H9 (cell line): ENCODE data around the gene BDH1. TPM values are rescaled to one million over a fixed set of nuclear protein-coding genes. Genes with fewer than 3 reads are reported as not detected.
A peak's percentile ranks its signal among the peaks of the same experiment; 100 is the strongest.

Source experiments
- DNase-seq: peaks from one replicate; pipeline ENCODE4 v3.0.0-alpha.2; 2017
- H2AFZ ChIP-seq: one replicate; pipeline ENCODE4 v1.6.1; 2013; ENCODE audit warnings: mild to moderate bottlenecking, low read length, control low read depth, moderate library complexity
- H2AK5ac ChIP-seq: 2 replicates; pipeline ENCODE4 v1.6.1; 2013; ENCODE audit warnings: low read length, control low read depth, mixed read lengths; ENCODE audit not compliant: insufficient read length
- H2BK120ac ChIP-seq: one replicate; pipeline ENCODE4 v1.6.1; 2013; ENCODE audit warnings: low read depth, mild to moderate bottlenecking, low read length, control low read depth, inconsistent platforms; ENCODE audit not compliant: poor library complexity, severe bottlenecking
- H2BK12ac ChIP-seq: 2 replicates; pipeline ENCODE4 v1.6.1; 2013; ENCODE audit warnings: low read length, control low read depth, mixed read lengths, low read depth; ENCODE audit not compliant: insufficient read length
- H2BK15ac ChIP-seq: 2 replicates; pipeline ENCODE4 v1.6.1; 2013; ENCODE audit warnings: low read depth, low read length, control low read depth
- H2BK20ac ChIP-seq: one replicate; pipeline ENCODE4 v1.6.1; 2013; ENCODE audit warnings: low read depth, mild to moderate bottlenecking, low read length, control low read depth, inconsistent platforms; ENCODE audit not compliant: poor library complexity, severe bottlenecking
- H2BK5ac ChIP-seq: 2 replicates; pipeline ENCODE4 v1.6.1; 2013; ENCODE audit warnings: low read length, control low read depth, mixed read lengths; ENCODE audit not compliant: insufficient read length
- H3K14ac ChIP-seq: 2 replicates; pipeline ENCODE4 v1.6.1; 2013; ENCODE audit warnings: low read length, control low read depth; ENCODE audit not compliant: insufficient read depth
- H3K18ac ChIP-seq: 2 replicates; pipeline ENCODE4 v1.6.1; 2013; ENCODE audit warnings: low read depth, mild to moderate bottlenecking, mixed read lengths, low read length, control low read depth; ENCODE audit not compliant: insufficient read length
- H3K23ac ChIP-seq: 2 replicates; pipeline ENCODE4 v1.6.1; 2013; ENCODE audit warnings: low read length, control low read depth, mixed read lengths, low read depth; ENCODE audit not compliant: insufficient read length
- H3K23me2 ChIP-seq: 2 replicates; pipeline ENCODE4 v1.6.1; 2013; ENCODE audit warnings: low read depth, mild to moderate bottlenecking, mixed read lengths, low read length, control low read depth; ENCODE audit not compliant: insufficient read length, poor library complexity, severe bottlenecking
- H3K27ac ChIP-seq: 2 replicates; pipeline ENCODE4 v1.5.1; 2013; ENCODE audit warnings: low read length, control low read depth, mixed read lengths, low read depth; ENCODE audit not compliant: insufficient read length
- H3K27me3 ChIP-seq: 2 replicates; pipeline ENCODE4 v1.6.1; 2013; ENCODE audit warnings: low read length, control low read depth, inconsistent platforms; ENCODE audit not compliant: insufficient read depth
- H3K4ac ChIP-seq: 2 replicates; pipeline ENCODE4 v1.6.1; 2013; ENCODE audit warnings: low read depth, mild to moderate bottlenecking, control low read depth, inconsistent platforms, low read length, moderate library complexity
- H3K4me1 ChIP-seq: 2 replicates; pipeline ENCODE4 v1.6.1; 2013; ENCODE audit warnings: low read length, control low read depth, inconsistent platforms; ENCODE audit not compliant: insufficient read depth
- H3K4me2 ChIP-seq: 2 replicates; pipeline ENCODE4 v1.6.1; 2013; ENCODE audit warnings: low read length, control low read depth, mixed read lengths; ENCODE audit not compliant: insufficient read length, insufficient read depth
- H3K56ac ChIP-seq: 2 replicates; pipeline ENCODE4 v1.6.1; 2013; ENCODE audit warnings: low read depth, mild to moderate bottlenecking, mixed read lengths, low read length, control low read depth; ENCODE audit not compliant: insufficient read length
- H3K79me1 ChIP-seq: 2 replicates; pipeline ENCODE4 v1.6.1; 2013; ENCODE audit warnings: low read depth, mild to moderate bottlenecking, moderate library complexity, low read length, control low read depth, inconsistent platforms; ENCODE audit not compliant: insufficient read depth, poor library complexity, severe bottlenecking
- H3K79me2 ChIP-seq: 2 replicates; pipeline ENCODE4 v1.6.1; 2013; ENCODE audit warnings: low read length, control low read depth, inconsistent platforms; ENCODE audit not compliant: insufficient read depth
- H3K9ac ChIP-seq: 2 replicates; pipeline ENCODE4 v1.6.1; 2013; ENCODE audit warnings: low read length, control low read depth, mixed read lengths; ENCODE audit not compliant: insufficient read length; ENCODE audit errors: extremely low read depth
- H3K9me3 ChIP-seq: one replicate; pipeline ENCODE4 v1.6.1; 2013; ENCODE audit warnings: low read depth, low read length, inconsistent platforms; ENCODE audit not compliant: control insufficient read depth
- H3T11ph ChIP-seq: one replicate; pipeline ENCODE4 v1.6.1; 2013; ENCODE audit warnings: mild to moderate bottlenecking, low read length, control low read depth, inconsistent platforms
- H4K20me1 ChIP-seq: one replicate; pipeline ENCODE4 v1.6.1; 2013; ENCODE audit not compliant: control insufficient read depth, insufficient read length, insufficient read depth
- H4K5ac ChIP-seq: 2 replicates; pipeline ENCODE4 v1.6.1; 2013; ENCODE audit warnings: low read depth, mild to moderate bottlenecking, mixed read lengths, low read length, control low read depth; ENCODE audit not compliant: insufficient read length
- H4K8ac ChIP-seq: replicated peaks from 2 replicates; pipeline ENCODE4 v1.6.1; 2013; ENCODE audit warnings: low read length, control low read depth, mixed read lengths, low read depth; ENCODE audit not compliant: insufficient read length
- H4K91ac ChIP-seq: 2 replicates; pipeline ENCODE4 v1.6.1; 2013; ENCODE audit warnings: low read depth, mild to moderate bottlenecking, moderate library complexity, mixed read lengths, low read length, control low read depth; ENCODE audit not compliant: insufficient read length
- H3K27ac Mint-ChIP-seq, 3 experiments: 2 replicates in 2 of 3; 3 replicates in 1 of 3; pipeline ENCODE4 v1.8.0; 2020 to 2021; ENCODE audit warnings: mixed read lengths in 3 of 3, mild to moderate bottlenecking in 1 of 3, moderate library complexity in 1 of 3
- H3K27me3 Mint-ChIP-seq: 2 replicates; pipeline ENCODE4 v1.8.0; 2021; ENCODE audit warnings: low read depth, mild to moderate bottlenecking, moderate library complexity, mixed read lengths
- H3K36me3 Mint-ChIP-seq, 3 experiments: 2 replicates in 2 of 3; 3 replicates in 1 of 3; pipeline ENCODE4 v1.8.0; 2020 to 2021; ENCODE audit warnings: low read depth in 3 of 3, mixed read lengths in 3 of 3; ENCODE audit not compliant: insufficient read depth in 1 of 3
- H3K4me1 Mint-ChIP-seq, 2 experiments: 2 replicates each; pipeline ENCODE4 v1.8.0; 2020; ENCODE audit warnings: mixed read lengths in 2 of 2
- H3K4me3 Mint-ChIP-seq, 2 experiments: 2 replicates in 1 of 2; 3 replicates in 1 of 2; pipeline ENCODE4 v1.8.0; 2020 to 2021; ENCODE audit warnings: mild to moderate bottlenecking in 2 of 2, mixed read lengths in 2 of 2, moderate library complexity in 1 of 2
- H3K9me3 Mint-ChIP-seq, 2 experiments: 2 replicates in 1 of 2; 3 replicates in 1 of 2; pipeline ENCODE4 v1.8.0; 2020; ENCODE audit warnings: mild to moderate bottlenecking in 2 of 2, mixed read lengths in 2 of 2, moderate library complexity in 1 of 2
- WGBS: extraction: QIAGEN DNeasy Blood & Tissue Kit; methylation state at CpG from one replicate; pipeline ENCODE4 v1.1.7; 2013; ENCODE audit warnings: missing lambda C conversion rate, low lambda C conversion rate, mixed read lengths; ENCODE audit not compliant: insufficient read length; ENCODE audit errors: extremely low coverage; 5-methylcytosine and 5-hydroxymethylcytosine counted together
- total RNA-seq: library from RNA; stranded (reverse); gene quantifications from 2 replicates; pipeline ENCODE4 v1.2.1, GENCODE V29; 2021
- TF ChIP-seq, protein P1 (sequence below): fragments of 200-600 bp; sonication (generic); conservative IDR thresholded peaks from 3 replicates; pipeline ENCODE4 v1.8.0; 2021; ENCODE audit warnings: antibody characterized with exemption, mild to moderate bottlenecking

Gene BDH1
- total RNA-seq, 1 experiment from 2014 or later: 23.8 TPM

DNA sequence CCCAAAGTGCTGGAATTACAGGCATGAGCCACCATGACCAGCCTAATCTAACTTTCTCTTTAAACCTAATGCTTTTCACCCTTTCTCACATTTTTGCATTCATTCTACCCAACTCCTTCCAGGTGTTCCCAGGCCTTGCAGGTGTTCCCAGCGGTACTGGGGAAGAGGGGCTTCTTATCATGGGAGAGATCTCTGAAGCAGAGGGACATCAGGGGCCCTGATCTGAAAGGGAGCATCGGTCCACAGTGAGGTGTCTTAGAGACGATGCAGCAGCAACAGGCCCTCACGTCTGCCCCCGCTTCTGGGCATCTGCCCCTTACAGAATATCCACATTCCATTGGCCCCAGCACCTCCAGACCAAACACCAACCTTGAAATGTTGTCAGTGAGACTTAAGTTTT, 29.0 kb upstream of the BDH1 start:
- TF ChIP-seq, protein P1, sequence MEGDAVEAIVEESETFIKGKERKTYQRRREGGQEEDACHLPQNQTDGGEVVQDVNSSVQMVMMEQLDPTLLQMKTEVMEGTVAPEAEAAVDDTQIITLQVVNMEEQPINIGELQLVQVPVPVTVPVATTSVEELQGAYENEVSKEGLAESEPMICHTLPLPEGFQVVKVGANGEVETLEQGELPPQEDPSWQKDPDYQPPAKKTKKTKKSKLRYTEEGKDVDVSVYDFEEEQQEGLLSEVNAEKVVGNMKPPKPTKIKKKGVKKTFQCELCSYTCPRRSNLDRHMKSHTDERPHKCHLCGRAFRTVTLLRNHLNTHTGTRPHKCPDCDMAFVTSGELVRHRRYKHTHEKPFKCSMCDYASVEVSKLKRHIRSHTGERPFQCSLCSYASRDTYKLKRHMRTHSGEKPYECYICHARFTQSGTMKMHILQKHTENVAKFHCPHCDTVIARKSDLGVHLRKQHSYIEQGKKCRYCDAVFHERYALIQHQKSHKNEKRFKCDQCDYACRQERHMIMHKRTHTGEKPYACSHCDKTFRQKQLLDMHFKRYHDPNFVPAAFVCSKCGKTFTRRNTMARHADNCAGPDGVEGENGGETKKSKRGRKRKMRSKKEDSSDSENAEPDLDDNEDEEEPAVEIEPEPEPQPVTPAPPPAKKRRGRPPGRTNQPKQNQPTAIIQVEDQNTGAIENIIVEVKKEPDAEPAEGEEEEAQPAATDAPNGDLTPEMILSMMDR: no peak
- no peaks in the 10 kb centered on the region for H3K27me3 ChIP-seq
- H2BK5ac ChIP-seq: no peak overlapping the region
- no peak overlapping the region for H2BK20ac ChIP-seq
- Mint-ChIP-seq H3K4me3 (no peak overlapping the region), H3K9me3 (no peaks in the 10 kb centered on the region; a peak in 2 of 5 replicates), H3K27ac (peak overlapping the region in 2 of 3 experiments; percentile 24 to 39; a peak in 2 of 7 replicates), H3K27me3 (peaks cover 3% of the 10 kb centered on the region), H3K4me1 (peaks cover 21 to 22% of the 10 kb centered on the region in 2 experiments), H3K36me3 (no peaks in the 10 kb centered on the region)
- no peaks in the 10 kb centered on the region for H3K79me2 ChIP-seq
- H4K91ac ChIP-seq: no peak overlapping the region
- H4K8ac ChIP-seq: no peak overlapping the region
- no peak overlapping the region for H3K18ac ChIP-seq
- H3T11ph ChIP-seq: no peak overlapping the region
- WGBS: no CpG with 5 or more reads among the region's 5 CpGs
- H4K20me1 ChIP-seq: peaks cover 2% of the 10 kb centered on the region
- no peak overlapping the region for H2BK12ac ChIP-seq
- no peak overlapping the region for H3K9ac ChIP-seq
- no peak overlapping the region for H3K14ac ChIP-seq
- no peaks in the 10 kb centered on the region for H3K23me2 ChIP-seq
- no peak overlapping the region for H2BK15ac ChIP-seq
- no peak overlapping the region for H3K23ac ChIP-seq
- H2AFZ ChIP-seq: no peak overlapping the region
- DNase-seq: no peak
- no peaks in the 10 kb centered on the region for H3K79me1 ChIP-seq
- no peak overlapping the region for H2BK120ac ChIP-seq
- H3K9me3 ChIP-seq: no peaks in the 10 kb centered on the region
- no peak overlapping the region for H3K56ac ChIP-seq
- no peak overlapping the region for H2AK5ac ChIP-seq
- peaks cover 3% of the 10 kb centered on the region; the same call in 1 of the 2 replicates for H3K4me1 ChIP-seq
- no peak overlapping the region for H3K27ac ChIP-seq
- H4K5ac ChIP-seq: no peak overlapping the region
- H3K4me2 ChIP-seq: no peak overlapping the region
- no peak overlapping the region for H3K4ac ChIP-seq
